Glomerular endothelial cell (primary cell): ENCODE results near the gene SCGB1D1. TPM values are rescaled to one million over a fixed set of nuclear protein-coding genes. Genes with fewer than 3 reads are reported as not detected.
"Not testable (repeated sequence)": the region's sequence is repeated elsewhere in the genome, so short reads cannot be mapped to it uniquely, and the experiment has no call there.

Source experiments
- DNase-seq: peaks from one replicate; pipeline ENCODE4 v3.0.0-alpha.2; 2011; ENCODE audit warnings: low read depth, low spot score; ENCODE audit errors: extremely low read depth
- total RNA-seq: library from RNA; depleted of rRNA; stranded (reverse); fragments of >200 nt; gene quantifications from 2 replicates; pipeline ENCODE4 v1.2.3, GENCODE V29; 2015

Gene SCGB1D1
- total RNA-seq, 1 donor from 2014 or later, result not detected

GRCh38 chr11:62157603-62158002 is 32.4 kb upstream of the SCGB1D1 start:
- DNase-seq, result no peak

GRCh38 chr11:62166371-62166770 is 23.6 kb upstream of the SCGB1D1 start:
- DNase-seq, result no peak

GRCh38 chr11:62169448-62169847 is 20.6 kb upstream of the SCGB1D1 start:
- no peak for DNase-seq

- DNase-seq, result no peak
These were observed 20.1 kb upstream of the SCGB1D1 start for GRCh38 chr11:62169935-62170334.

GRCh38 chr11:62171261-62171723 is 18.7 kb upstream of the SCGB1D1 start:
- peak; percentile 80 for DNase-seq

- DNase-seq, result no peak
These were observed 17.7 kb upstream of the SCGB1D1 start for GRCh38 chr11:62172294-62172693.

GRCh38 chr11:62176766-62177165 is 13.2 kb upstream of the SCGB1D1 start:
- DNase-seq, result no peak

GRCh38 chr11:62179995-62180394 is 10.0 kb upstream of the SCGB1D1 start:
- no peak for DNase-seq

- no peak for DNase-seq
These were observed 8.9 kb upstream of the SCGB1D1 start for GRCh38 chr11:62181097-62181496.

GRCh38 chr11:62182147-62182891 is 7.7 kb upstream of the SCGB1D1 start:
- no peak for DNase-seq

GRCh38 chr11:62186195-62186594 is 3.8 kb upstream of the SCGB1D1 start:
- DNase-seq, result no peak

- no peak for DNase-seq
These were observed 3.9 kb downstream of the SCGB1D1 start for GRCh38 chr11:62193952-62194351.

GRCh38 chr11:62195010-62195409 is 5.0 kb downstream of the SCGB1D1 start:
- DNase-seq, result not testable (repeated sequence)

- no peak for DNase-seq
These were observed 5.9 kb downstream of the SCGB1D1 start for GRCh38 chr11:62195945-62196344.

- DNase-seq, result not testable (repeated sequence)
These were observed 7.4 kb downstream of the SCGB1D1 start for GRCh38 chr11:62197400-62197799.

- DNase-seq, result no peak
These were observed 11.4 kb downstream of the SCGB1D1 start for GRCh38 chr11:62201376-62201775.

- no peak for DNase-seq
These were observed 12.9 kb downstream of the SCGB1D1 start for GRCh38 chr11:62202910-62203309.

- no peak for DNase-seq
These were observed 14.4 kb downstream of the SCGB1D1 start for GRCh38 chr11:62204430-62204829.

- DNase-seq, result no peak
These were observed 15.4 kb downstream of the SCGB1D1 start for GRCh38 chr11:62205441-62205840.

- not testable (repeated sequence) for DNase-seq
These were observed 16.5 kb downstream of the SCGB1D1 start for GRCh38 chr11:62206276-62207066.

GRCh38 chr11:62208785-62209144 is 18.7 kb downstream of the SCGB1D1 start:
- DNase-seq, result no peak

- DNase-seq, result no peak
These were observed 27.3 kb downstream of the SCGB1D1 start for GRCh38 chr11:62217191-62217748.
